CD4-positive, alpha-beta T cell (primary cell): ENCODE results near the gene MIEN1. TPM values are rescaled to one million over a fixed set of nuclear protein-coding genes. Genes with fewer than 3 reads are reported as not detected.
"Not testable (repeated sequence)": the region's sequence is repeated elsewhere in the genome, so short reads cannot be mapped to it uniquely, and the experiment has no call there.

ENCODE experiments used
- ATAC-seq: fragments of 200-7000 bp; cut with Tn5 transposase; one replicate; pipeline ENCODE4 v1.10.0; 2022; ENCODE audit warnings: mild to moderate bottlenecking; ENCODE audit not compliant: poor library complexity
- CTCF ChIA-PET: fragments of 350-600 bp; sonication (Branson Sonifier 250); formaldehyde crosslinking; loops from one replicate; lab custom pipeline; 2021; ENCODE audit warnings: antibody characterized with exemption, inconsistent platforms; lab: Charles Lee
- POLR2A ChIA-PET: fragments of 350-600 bp; sonication (Branson Sonifier 250); formaldehyde crosslinking; loops from one replicate; lab custom pipeline; 2021; ENCODE audit warnings: antibody characterized with exemption, inconsistent platforms; lab: Charles Lee
- DNase-seq, 14 experiments: peaks; one replicate each; pipeline ENCODE4 v3.0.0-alpha.2; 2013 to 2020; ENCODE audit warnings: mixed read lengths in 2 of 14
- H3K27ac ChIP-seq, 2 donors: one replicate each; pipeline versions ENCODE4 v1.5.1 to v1.7.0; 2013; ENCODE audit warnings: low read length in 2 of 2, low read depth in 1 of 2, mild to moderate bottlenecking in 1 of 2
- H3K27me3 ChIP-seq, 2 experiments: 1 replicate in 1 of 2; 2 replicates in 1 of 2; pipeline versions ENCODE4 v1.6.1 to v1.7.0; 2013; ENCODE audit warnings: low read length in 2 of 2, control low read depth in 1 of 2, mild to moderate bottlenecking in 1 of 2, moderate library complexity in 1 of 2; ENCODE audit not compliant: insufficient read depth in 2 of 2, control insufficient read depth in 1 of 2
- H3K36me3 ChIP-seq: one replicate; pipeline ENCODE4 v1.6.1; 2013; ENCODE audit warnings: low read length, control low read depth; ENCODE audit not compliant: insufficient read depth
- H3K4me1 ChIP-seq: one replicate; pipeline ENCODE4 v1.6.1; 2013; ENCODE audit warnings: low read length, control low read depth; ENCODE audit not compliant: insufficient read depth
- H3K4me3 ChIP-seq: one replicate; pipeline ENCODE4 v1.5.1; 2013; ENCODE audit warnings: mild to moderate bottlenecking, low read length, moderate library complexity
- H3K9me3 ChIP-seq, 2 experiments: 1 replicate in 1 of 2; 2 replicates in 1 of 2; pipeline versions ENCODE4 v1.6.1 to v1.7.0; 2013; ENCODE audit warnings: low read length in 2 of 2, mild to moderate bottlenecking in 2 of 2, control low read depth in 1 of 2, moderate library complexity in 1 of 2; ENCODE audit not compliant: control insufficient read depth in 1 of 2, insufficient read depth in 1 of 2
- H3K27ac Mint-ChIP-seq: one replicate; pipeline ENCODE4 v1.8.0; 2020; ENCODE audit warnings: mixed read lengths
- H3K27me3 Mint-ChIP-seq: one replicate; pipeline ENCODE4 v1.8.0; 2021; ENCODE audit warnings: mixed read lengths
- H3K36me3 Mint-ChIP-seq: one replicate; pipeline ENCODE4 v1.8.0; 2021; ENCODE audit warnings: low read depth, mixed read lengths
- H3K4me1 Mint-ChIP-seq: one replicate; pipeline ENCODE4 v1.8.0; 2021; ENCODE audit warnings: low read depth, mixed read lengths
- H3K4me3 Mint-ChIP-seq: one replicate; pipeline ENCODE4 v1.8.0; 2020; ENCODE audit warnings: mild to moderate bottlenecking, mixed read lengths
- H3K9me3 Mint-ChIP-seq: one replicate; pipeline ENCODE4 v1.8.0; 2020; ENCODE audit warnings: mixed read lengths
- intact Hi-C, 2 experiments: fragments of 100-400 bp; cut with DNase I in 1 of 2; cut with micrococcal nuclease in 1 of 2; formaldehyde crosslinking; loops; one replicate each; pipeline versions ENCODE4 v1.15.1 to v1.9.0; 2023 to 2025; cut with DNase I, micrococcal nuclease
- total RNA-seq, 174 experiments: library from RNA in 2 of 174; stranded (reverse) in 2 of 174; gene quantifications; one replicate each; pipeline ENCODE4 v1.2.3 and lab custom pipeline; 2021 to 2026
- TF ChIP-seq, protein P1 (sequence below): fragments of 200-600 bp; IDR thresholded peaks from one replicate; pipeline ENCODE4 v1.8.0; 2022; ENCODE audit warnings: antibody characterized with exemption, mild to moderate bottlenecking

MIEN1 gene
- total RNA-seq, 2 experiments from 2014 or later = 31.5 to 32.3 TPM

DNA sequence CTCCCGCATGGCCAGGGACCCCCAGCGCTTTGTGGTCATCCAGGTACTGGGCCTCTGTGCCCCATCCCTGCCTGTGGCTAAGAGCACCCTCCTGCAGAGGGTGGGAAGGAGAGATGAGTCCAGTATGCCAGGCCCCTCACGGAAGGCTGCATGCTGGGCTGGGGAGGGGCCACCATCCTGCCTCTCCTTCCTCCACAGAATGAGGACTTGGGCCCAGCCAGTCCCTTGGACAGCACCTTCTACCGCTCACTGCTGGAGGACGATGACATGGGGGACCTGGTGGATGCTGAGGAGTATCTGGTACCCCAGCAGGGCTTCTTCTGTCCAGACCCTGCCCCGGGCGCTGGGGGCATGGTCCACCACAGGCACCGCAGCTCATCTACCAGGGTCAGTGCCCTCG, 3.7 kb downstream of the MIEN1 start:
- ChIA-PET POLR2A (no interaction called here), CTCF (no interaction called here)
- Mint-ChIP-seq H3K4me3 (no peak overlapping the region), H3K27me3 (no peaks in the 10 kb centered on the region), H3K9me3 (no peaks in the 10 kb centered on the region), H3K4me1 (peaks cover 17% of the 10 kb centered on the region), H3K27ac (no peak overlapping the region), H3K36me3 (peaks cover 32% of the 10 kb centered on the region)
- DNase-seq = no peak
- H3K4me1 ChIP-seq = peaks cover 23% of the 10 kb centered on the region
- H3K9me3 ChIP-seq = no peaks in the 10 kb centered on the region
- H3K36me3 ChIP-seq = peaks cover 30% of the 10 kb centered on the region
- no peak overlapping the region for H3K27ac ChIP-seq
- intact Hi-C loops = loop anchor here in 1 of 2 experiments (5.0 kb wide), 1 partner anchor 89 kb away; the partner anchor contains the start of gene STARD3
- TF ChIP-seq, protein P1, sequence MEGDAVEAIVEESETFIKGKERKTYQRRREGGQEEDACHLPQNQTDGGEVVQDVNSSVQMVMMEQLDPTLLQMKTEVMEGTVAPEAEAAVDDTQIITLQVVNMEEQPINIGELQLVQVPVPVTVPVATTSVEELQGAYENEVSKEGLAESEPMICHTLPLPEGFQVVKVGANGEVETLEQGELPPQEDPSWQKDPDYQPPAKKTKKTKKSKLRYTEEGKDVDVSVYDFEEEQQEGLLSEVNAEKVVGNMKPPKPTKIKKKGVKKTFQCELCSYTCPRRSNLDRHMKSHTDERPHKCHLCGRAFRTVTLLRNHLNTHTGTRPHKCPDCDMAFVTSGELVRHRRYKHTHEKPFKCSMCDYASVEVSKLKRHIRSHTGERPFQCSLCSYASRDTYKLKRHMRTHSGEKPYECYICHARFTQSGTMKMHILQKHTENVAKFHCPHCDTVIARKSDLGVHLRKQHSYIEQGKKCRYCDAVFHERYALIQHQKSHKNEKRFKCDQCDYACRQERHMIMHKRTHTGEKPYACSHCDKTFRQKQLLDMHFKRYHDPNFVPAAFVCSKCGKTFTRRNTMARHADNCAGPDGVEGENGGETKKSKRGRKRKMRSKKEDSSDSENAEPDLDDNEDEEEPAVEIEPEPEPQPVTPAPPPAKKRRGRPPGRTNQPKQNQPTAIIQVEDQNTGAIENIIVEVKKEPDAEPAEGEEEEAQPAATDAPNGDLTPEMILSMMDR = no peak
- H3K4me3 ChIP-seq = no peak overlapping the region
- ATAC-seq = no peak
- no peaks in the 10 kb centered on the region for H3K27me3 ChIP-seq

GRCh38 chr17:39725923-39726322, 4.4 kb downstream of the MIEN1 start:
- peaks cover 30% of the 10 kb centered on the region for H3K36me3 ChIP-seq
- H3K27ac Mint-ChIP-seq, H3K27me3 Mint-ChIP-seq, CTCF ChIA-PET, POLR2A ChIA-PET, H3K4me3 Mint-ChIP-seq, H3K9me3 Mint-ChIP-seq, H3K27me3 ChIP-seq, DNase-seq, H3K4me3 ChIP-seq, ATAC-seq, H3K27ac ChIP-seq, H3K9me3 ChIP-seq: not testable (repeated sequence)
- peaks cover 19% of the 10 kb centered on the region for H3K4me1 ChIP-seq
- peaks cover 17% of the 10 kb centered on the region for H3K4me1 Mint-ChIP-seq
- intact Hi-C loops = loop anchor here in 1 of 2 experiments (5.0 kb wide), 1 partner anchor 89 kb away; the partner anchor contains the start of gene STARD3
- peaks cover 32% of the 10 kb centered on the region for H3K36me3 Mint-ChIP-seq

- H3K9me3 ChIP-seq = no peaks in the 10 kb centered on the region
- ChIA-PET CTCF (no interaction called here), POLR2A (interaction anchor here (0.8 kb wide), 1 partner anchor 37 kb away, joined by 3 read pairs; the partner anchor contains the start of gene PGAP3)
- TF ChIP-seq, protein P1 = no peak
- H3K27ac Mint-ChIP-seq = no peak overlapping the region
- H3K4me1 ChIP-seq = peaks cover 9% of the 10 kb centered on the region
- H3K4me3 ChIP-seq = no peak overlapping the region
- peaks cover 30% of the 10 kb centered on the region for H3K36me3 Mint-ChIP-seq
- H3K4me1 Mint-ChIP-seq = peaks cover 13% of the 10 kb centered on the region
- H3K36me3 ChIP-seq = peaks cover 30% of the 10 kb centered on the region
- no peaks in the 10 kb centered on the region for H3K27me3 Mint-ChIP-seq
- H3K27ac ChIP-seq = no peak overlapping the region
- intact Hi-C loops = loop anchor here in 1 of 2 experiments (5.0 kb wide), 1 partner anchor 87 kb away; the partner anchor contains the start of gene STARD3
- ATAC-seq (no peak), DNase-seq (no peak)
- no peaks in the 10 kb centered on the region for H3K9me3 Mint-ChIP-seq
- H3K4me3 Mint-ChIP-seq = no peak overlapping the region
- H3K27me3 ChIP-seq = no peaks in the 10 kb centered on the region
Observed at GRCh38 chr17:39724731-39725130, 5.6 kb downstream of the MIEN1 start.
